GM12878 (cell line): Measurements from ENCODE around the gene PKD1L1. TPM values are rescaled to one million over a fixed set of nuclear protein-coding genes. Genes with fewer than 3 reads are reported as not detected.

Source experiments
- BHLHE40 ChIP-seq, 2 experiments: fragments of 450-650 bp in 1 of 2; IDR thresholded peaks; 2 replicates each; pipeline ENCODE4 v1.6.1; 2011 to 2017; ENCODE audit warnings: low read depth in 2 of 2, borderline replicate concordance in 1 of 2, improper control_type of control experiment in 1 of 2, low read length in 1 of 2, mild to moderate bottlenecking in 1 of 2
- CHD4 ChIP-seq: fragments of 200-600 bp; sonication (generic); IDR thresholded peaks from 2 replicates; pipeline ENCODE4 v1.6.1; 2016; ENCODE audit warnings: mild to moderate bottlenecking
- E2F8 ChIP-seq: fragments of 450-650 bp; IDR thresholded peaks from 2 replicates; pipeline ENCODE4 v1.6.1; 2018; ENCODE audit warnings: mild to moderate bottlenecking, low read depth, moderate library complexity; ENCODE audit not compliant: partially characterized antibody
- ELK1 ChIP-seq: IDR thresholded peaks from 2 replicates; pipeline ENCODE4 v1.6.1; 2012; ENCODE audit warnings: low read depth, low read length, improper control_type of control experiment
- GABPA ChIP-seq: IDR thresholded peaks from 2 replicates; pipeline ENCODE4 v1.6.1; 2014; ENCODE audit warnings: antibody characterized with exemption, low read depth, mild to moderate bottlenecking, inconsistent platforms
- HSF1 ChIP-seq: fragments of 150-350 bp; IDR thresholded peaks from 2 replicates; pipeline ENCODE4 v1.6.1; 2014; ENCODE audit warnings: mild to moderate bottlenecking, low read depth, low read length
- KLF5 ChIP-seq: fragments of 450-650 bp; IDR thresholded peaks from 2 replicates; pipeline ENCODE4 v1.6.1; 2014; ENCODE audit warnings: mild to moderate bottlenecking; ENCODE audit not compliant: partially characterized antibody
- MXI1 ChIP-seq: fragments of 150-350 bp; IDR thresholded peaks from 2 replicates; pipeline ENCODE4 v1.6.1; 2011; ENCODE audit warnings: low read depth, mild to moderate bottlenecking, inconsistent platforms, low read length, improper control_type of control experiment
- NFYA ChIP-seq: IDR thresholded peaks from 2 replicates; pipeline ENCODE4 v1.6.1; 2011; ENCODE audit warnings: low read depth, mild to moderate bottlenecking, low read length, improper control_type of control experiment, borderline replicate concordance
- NFYB ChIP-seq: IDR thresholded peaks from 2 replicates; pipeline ENCODE4 v1.6.1; 2011; ENCODE audit warnings: low read depth, mild to moderate bottlenecking, low read length, improper control_type of control experiment, moderate library complexity; ENCODE audit not compliant: insufficient read depth
- POLR2AphosphoS5 ChIP-seq: IDR thresholded peaks from 2 replicates; pipeline ENCODE4 v1.6.1; 2011; ENCODE audit warnings: mild to moderate bottlenecking, low read length, inconsistent platforms
- RB1 ChIP-seq: fragments of 450-650 bp; formaldehyde crosslinking; IDR thresholded peaks from 2 replicates; pipeline ENCODE4 v1.6.1; 2017; ENCODE audit warnings: mild to moderate bottlenecking, borderline replicate concordance
- RELB ChIP-seq: fragments of 450-650 bp; IDR thresholded peaks from 2 replicates; pipeline ENCODE4 v1.6.1; 2017; ENCODE audit warnings: low read depth, mild to moderate bottlenecking, moderate library complexity
- RFX5 ChIP-seq: IDR thresholded peaks from 2 replicates; pipeline ENCODE4 v1.6.1; 2011; ENCODE audit warnings: low read depth, low read length, improper control_type of control experiment
- SMAD1 ChIP-seq: fragments of 450-650 bp; IDR thresholded peaks from 2 replicates; pipeline ENCODE4 v1.6.1; 2018; ENCODE audit warnings: mild to moderate bottlenecking, low read depth; ENCODE audit not compliant: partially characterized antibody
- SRF ChIP-seq, 2 experiments: IDR thresholded peaks; 2 replicates each; pipeline ENCODE4 v1.6.1; 2011; ENCODE audit warnings: low read depth in 2 of 2, low read length in 2 of 2, mild to moderate bottlenecking in 1 of 2, moderate library complexity in 1 of 2
- TCF3 ChIP-seq: IDR thresholded peaks from 2 replicates; pipeline ENCODE4 v1.6.1; 2012; ENCODE audit warnings: low read depth, mild to moderate bottlenecking, low read length, borderline replicate concordance; ENCODE audit not compliant: insufficient read depth
- USF2 ChIP-seq: IDR thresholded peaks from 2 replicates; pipeline ENCODE4 v1.6.1; 2011; ENCODE audit warnings: low read depth, low read length, improper control_type of control experiment, borderline replicate concordance
- ZNF217 ChIP-seq: fragments of 450-650 bp; IDR thresholded peaks from 2 replicates; pipeline ENCODE4 v1.6.1; 2017; ENCODE audit warnings: antibody characterized with exemption, mild to moderate bottlenecking
- ZNF384 ChIP-seq: IDR thresholded peaks from 2 replicates; pipeline ENCODE4 v1.6.1; 2012; ENCODE audit warnings: low read depth, mild to moderate bottlenecking, low read length, improper control_type of control experiment, borderline replicate concordance
- polyA plus RNA-seq, 11 experiments: library from polyadenylated mRNA; depleted of rRNA in 4 of 11; unstranded in 6 of 11; stranded (reverse) in 5 of 11; fragments of >200 nt; fragmentation: Nextera tagmentation in 4 of 11; fragmentation: Illumina TruSeq in 1 of 11; extraction: Ambion mirVana in 4 of 11; extraction: Trizol in 1 of 11; gene quantifications; 1 replicate in 1 of 11; 2 replicates in 10 of 11; pipeline versions ENCODE4 v1.2.1 to v1.2.3, GENCODE V29; 2011 to 2016; ENCODE audit warnings: inconsistent platforms in 2 of 11, missing spikeins in 2 of 11, low read depth in 1 of 11
- total RNA-seq, 4 experiments: library from RNA; depleted of rRNA in 3 of 4; stranded (reverse); fragments of >200 nt in 3 of 4; fragmentation: Illumina TruSeq in 1 of 4; extraction: Trizol in 1 of 4; gene quantifications; 2 replicates each; pipeline versions ENCODE4 v1.2.1 to v1.2.3, GENCODE V29; 2013 to 2021

The PKD1L1 gene
- total and polyA plus RNA-seq, 10 of the 15 experiments (the other 5 are each of a cell fraction or from before 2014, with no cell fraction given), result under 0.01 to 0.05 (median 0.02) TPM; not detected in 3

- TF ChIP-seq RELB, result peak; percentile 86
- no peak for TF ChIP-seq ZNF217
- peak; percentile 85 for TF ChIP-seq POLR2AphosphoS5
- peak; percentile 75; the same call in 1 of the 2 replicates for TF ChIP-seq MXI1
- TF ChIP-seq ZNF384, result peak; percentile 42; the same call in 1 of the 2 replicates
- TF ChIP-seq TCF3, result 0 out of 2 replicates have a peak, but pooled peaks have one; percentile 14
- TF ChIP-seq NFYA, result no peak
- 0 out of 2 replicates have a peak, but pooled peaks have one; percentile 43 for TF ChIP-seq HSF1
- TF ChIP-seq BHLHE40 (IDR thresholded peaks at IDR 0.05; ENCODE audit: borderline replicate concordance in 1 of 2, low read depth in 2 of 2, low read length in 1 of 2), result peak; percentile 95 to 97
- no peak for TF ChIP-seq CHD4
- no peak for TF ChIP-seq RFX5
- TF ChIP-seq RB1, result peak; percentile 96; the same call in 1 of the 2 replicates
- peak in 1 of 2 experiments; percentile 77; a peak in 2 of 4 replicates for TF ChIP-seq SRF (IDR thresholded peaks at IDR 0.05; ENCODE audit: low read depth in 2 of 2, low read length in 2 of 2)
- TF ChIP-seq SMAD1, result peak; percentile 38
- TF ChIP-seq ELK1, result peak; percentile 35
- peak; percentile 84 for TF ChIP-seq KLF5
- TF ChIP-seq NFYB, result no peak
- no peak; the same call in 1 of the 2 replicates for TF ChIP-seq USF2
- TF ChIP-seq GABPA, result peak; percentile 92
- TF ChIP-seq E2F8, result no peak
Observed at GRCh38 chr7:47979145-47979831, 31.0 kb upstream of the PKD1L1 start, which contains the start of gene HUS1 (continued).
